ENCODE data around the gene UBAC1. TPM values are rescaled to one million over a fixed set of nuclear protein-coding genes. Genes with fewer than 3 reads are reported as not detected.
A peak's percentile ranks its signal among the peaks of the same experiment; 100 is the strongest.

The UBAC1 gene
- total and polyA plus RNA-seq, 5 donors from 2014 or later: 17.8 to 27.7 (median 23.8) TPM

DNA sequence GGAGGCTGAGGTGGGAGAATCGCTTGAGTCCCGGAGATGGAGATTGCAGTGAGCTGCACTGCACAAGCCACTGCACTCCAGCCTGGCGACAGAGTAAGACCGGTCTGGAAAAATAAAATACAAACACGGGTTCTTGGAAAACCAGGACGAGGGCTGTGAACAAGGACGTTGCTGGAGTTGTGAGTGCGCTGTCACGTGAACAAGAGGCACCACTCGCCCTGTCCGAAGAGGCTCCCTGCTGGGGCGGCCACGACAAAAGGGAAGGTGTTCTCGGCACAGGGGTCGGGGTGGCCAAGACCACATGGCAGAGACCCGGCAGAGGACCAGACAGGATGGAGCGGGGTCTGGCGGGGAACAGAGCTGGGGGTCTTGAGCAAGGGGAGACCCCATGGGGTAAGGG is 30.6 kb upstream of the UBAC1 start:
- Mint-ChIP-seq H3K36me3 (no peaks in the 10 kb centered on the region), H3K9me3 (no peaks in the 10 kb centered on the region), H3K27me3 (no peaks in the 10 kb centered on the region), H3K4me3 (no peak overlapping the region), H3K4me1 (peaks cover 0 to 22% (median 8%) of the 10 kb centered on the region in 4 donors), H3K27ac (peak overlapping the region; percentile 54 to 83 (median 67))
- H3K27ac ChIP-seq (ENCODE audit: insufficient read depth, low read length, poor library complexity, severe bottlenecking): no peak overlapping the region
- H3K4me1 ChIP-seq (ENCODE audit: control insufficient read depth, insufficient read depth, low read length, poor library complexity, severe bottlenecking): peaks cover 27% of the 10 kb centered on the region
- DNase-seq: no peak
- no peaks in the 10 kb centered on the region for H3K9me3 ChIP-seq (ENCODE audit: control insufficient read depth in 2 of 2, low read length in 2 of 2)
- H3K36me3 ChIP-seq (ENCODE audit: control insufficient read depth, insufficient read depth, low read length): no peaks in the 10 kb centered on the region
- H3K27me3 ChIP-seq (ENCODE audit: control insufficient read depth, insufficient read depth, low read length): no peaks in the 10 kb centered on the region
- no peak overlapping the region for H3K4me3 ChIP-seq (ENCODE audit: low read depth, low read length)
- ATAC-seq (ENCODE audit: low read depth in 2 of 2): no peak

DNA sequence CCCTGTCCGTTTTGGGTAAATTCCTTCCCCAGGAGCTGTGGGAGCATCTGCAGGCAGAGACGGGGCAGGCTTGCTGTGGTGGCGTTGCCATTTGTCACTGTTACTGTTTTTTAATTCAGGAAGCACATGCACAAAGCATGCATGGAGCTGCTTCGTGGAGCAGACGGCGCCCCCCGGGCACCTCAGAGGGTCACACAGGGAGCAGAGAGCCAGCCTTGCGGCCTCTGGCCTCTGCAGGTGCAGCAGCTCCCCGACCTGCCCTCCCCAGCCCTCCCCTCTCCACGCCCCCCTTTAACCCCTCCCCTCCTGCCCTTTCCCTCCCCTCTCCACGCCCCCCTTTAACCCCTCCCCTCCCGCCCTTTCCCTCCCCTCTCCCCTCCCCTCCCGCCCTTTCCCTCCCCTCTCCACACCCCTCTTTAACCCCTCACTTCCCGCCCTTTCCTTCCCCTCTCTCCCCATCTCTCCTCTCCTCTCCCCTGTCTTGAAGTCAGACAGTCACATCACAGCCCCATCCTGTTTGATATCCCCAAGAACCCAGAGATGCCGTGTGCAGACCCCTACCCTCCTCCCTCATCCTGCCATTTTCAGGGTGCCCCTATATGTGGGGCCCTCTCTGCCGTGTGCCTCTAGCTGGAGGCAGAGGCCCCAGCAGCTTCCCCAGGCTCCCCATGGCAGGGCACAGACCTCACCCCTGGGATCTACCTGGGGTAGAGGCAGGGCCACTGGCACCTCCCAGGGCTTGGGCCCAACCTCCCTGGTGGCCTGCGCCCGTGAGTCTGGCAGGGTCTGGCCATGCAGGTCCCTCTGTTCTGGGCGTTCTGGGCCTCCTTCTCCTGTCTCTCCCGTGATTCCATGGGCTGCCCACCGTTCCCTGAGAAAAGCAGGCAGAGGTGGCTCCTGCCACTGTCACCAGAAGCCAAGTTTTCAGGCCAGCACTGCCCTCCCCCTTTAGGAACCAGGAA is 29.6 kb upstream of the UBAC1 start:
- no peaks in the 10 kb centered on the region for H3K36me3 Mint-ChIP-seq
- peak; percentile 42 to 55 (median 49) for DNase-seq
- Histone ChIP-seq H3K4me3 (ENCODE audit: low read depth, low read length) (no peak overlapping the region), H3K27ac (ENCODE audit: insufficient read depth, low read length, poor library complexity, severe bottlenecking) (no peak overlapping the region), H3K36me3 (ENCODE audit: control insufficient read depth, insufficient read depth, low read length) (no peaks in the 10 kb centered on the region), H3K4me1 (ENCODE audit: control insufficient read depth, insufficient read depth, low read length, poor library complexity, severe bottlenecking) (peaks cover 27% of the 10 kb centered on the region), H3K9me3 (ENCODE audit: control insufficient read depth in 2 of 2, low read length in 2 of 2) (no peaks in the 10 kb centered on the region), H3K27me3 (ENCODE audit: control insufficient read depth, insufficient read depth, low read length) (no peaks in the 10 kb centered on the region)
- ATAC-seq (ENCODE audit: low read depth in 2 of 2): peak; percentile 43 to 45
- peak overlapping the region; percentile 43 to 73 (median 56) for H3K4me3 Mint-ChIP-seq
- no peaks in the 10 kb centered on the region for H3K9me3 Mint-ChIP-seq
- H3K27me3 Mint-ChIP-seq: no peaks in the 10 kb centered on the region
- H3K27ac Mint-ChIP-seq: peak overlapping the region in 2 of 3 donors; percentile 54 to 83
- H3K4me1 Mint-ChIP-seq: peaks cover 0 to 22% (median 8%) of the 10 kb centered on the region in 4 donors

DNA sequence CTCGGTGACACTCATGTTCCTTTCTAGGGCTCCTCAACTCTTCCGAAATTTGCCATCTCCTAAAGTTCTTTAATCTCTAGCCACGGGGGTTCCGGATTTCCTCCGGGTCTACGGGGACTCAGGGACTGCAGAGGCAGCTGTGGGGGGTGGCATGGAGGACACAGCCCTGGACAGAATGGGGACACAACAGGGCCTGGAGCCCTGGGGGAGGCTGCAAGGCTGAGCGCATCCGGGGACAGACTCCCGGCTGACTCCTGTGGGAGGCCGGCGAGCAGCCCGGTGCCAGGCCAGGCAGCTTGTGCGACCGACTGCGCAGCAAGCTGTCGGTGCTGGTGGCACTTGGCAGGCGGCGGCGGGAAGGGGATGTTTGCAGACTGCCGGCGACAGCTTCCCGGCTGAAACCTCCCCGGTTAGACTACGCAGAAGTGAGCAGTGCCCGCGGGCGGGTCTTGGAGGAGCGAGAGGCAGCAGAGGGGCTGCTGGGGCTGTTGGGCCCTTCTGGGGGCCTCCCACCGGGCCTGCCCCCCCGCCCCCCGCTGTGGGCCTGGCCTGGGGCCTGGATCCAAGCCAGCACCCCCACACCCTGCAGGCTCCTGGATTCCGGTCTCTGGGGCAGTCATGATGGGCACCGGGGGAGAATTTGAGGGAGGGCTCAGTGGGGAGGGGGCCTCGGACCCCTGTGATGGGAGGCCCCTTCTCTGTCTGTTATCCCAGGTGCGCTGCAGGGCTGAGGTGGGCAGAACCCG is 28.7 kb upstream of the UBAC1 start:
- Histone ChIP-seq H3K4me3 (ENCODE audit: low read depth, low read length) (no peak overlapping the region), H3K27ac (ENCODE audit: insufficient read depth, low read length, poor library complexity, severe bottlenecking) (no peak overlapping the region), H3K36me3 (ENCODE audit: control insufficient read depth, insufficient read depth, low read length) (no peaks in the 10 kb centered on the region), H3K9me3 (ENCODE audit: control insufficient read depth in 2 of 2, low read length in 2 of 2) (no peaks in the 10 kb centered on the region), H3K27me3 (ENCODE audit: control insufficient read depth, insufficient read depth, low read length) (no peaks in the 10 kb centered on the region), H3K4me1 (ENCODE audit: control insufficient read depth, insufficient read depth, low read length, poor library complexity, severe bottlenecking) (peaks cover 27% of the 10 kb centered on the region)
- Mint-ChIP-seq H3K4me3 (peak overlapping the region in 3 of 4 donors; percentile 43 to 73 (median 59)), H3K27me3 (no peaks in the 10 kb centered on the region), H3K9me3 (no peaks in the 10 kb centered on the region), H3K4me1 (peaks cover 0 to 22% (median 8%) of the 10 kb centered on the region in 4 donors), H3K27ac (no peak overlapping the region), H3K36me3 (no peaks in the 10 kb centered on the region)
- ATAC-seq (ENCODE audit: low read depth in 2 of 2): peak in 1 of 2 donors; percentile 20
- peak in 2 of 3 donors; percentile 34 to 38 for DNase-seq

DNA sequence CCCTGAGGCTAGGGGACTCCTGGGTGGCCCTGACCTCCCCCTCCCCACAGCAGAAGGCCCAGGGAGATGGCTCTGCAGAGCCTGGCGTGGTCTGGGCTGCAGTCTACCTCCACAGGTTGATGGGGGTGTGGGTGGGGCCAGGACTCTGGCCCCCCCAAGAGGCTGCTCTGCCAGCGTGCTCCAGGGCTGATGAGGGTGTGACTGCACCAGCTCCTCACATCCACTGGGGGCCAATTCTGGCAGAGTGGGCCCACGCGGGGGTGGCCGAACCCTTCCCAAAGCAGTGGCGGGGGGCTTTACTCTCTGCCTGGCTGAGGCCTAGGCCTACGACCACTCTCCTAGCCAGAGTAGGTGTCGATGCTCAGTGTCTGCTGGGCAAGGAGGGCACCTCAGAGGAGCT is 28.0 kb upstream of the UBAC1 start:
- no peaks in the 10 kb centered on the region for H3K36me3 Mint-ChIP-seq
- no peaks in the 10 kb centered on the region for H3K9me3 Mint-ChIP-seq
- H3K27me3 ChIP-seq (ENCODE audit: control insufficient read depth, insufficient read depth, low read length): no peaks in the 10 kb centered on the region
- H3K4me1 Mint-ChIP-seq: peaks cover 0 to 22% (median 7%) of the 10 kb centered on the region in 4 donors
- no peak overlapping the region for H3K27ac Mint-ChIP-seq
- peaks cover 27% of the 10 kb centered on the region for H3K4me1 ChIP-seq (ENCODE audit: control insufficient read depth, insufficient read depth, low read length, poor library complexity, severe bottlenecking)
- H3K4me3 Mint-ChIP-seq: peak overlapping the region in 1 of 4 donors; percentile 70
- ATAC-seq (ENCODE audit: low read depth in 2 of 2) (no peak), DNase-seq (no peak)
- no peak overlapping the region for H3K4me3 ChIP-seq (ENCODE audit: low read depth, low read length)
- H3K9me3 ChIP-seq (ENCODE audit: control insufficient read depth in 2 of 2, low read length in 2 of 2): no peaks in the 10 kb centered on the region
- no peak overlapping the region for H3K27ac ChIP-seq (ENCODE audit: insufficient read depth, low read length, poor library complexity, severe bottlenecking)
- H3K27me3 Mint-ChIP-seq: no peaks in the 10 kb centered on the region
- no peaks in the 10 kb centered on the region for H3K36me3 ChIP-seq (ENCODE audit: control insufficient read depth, insufficient read depth, low read length)

DNA sequence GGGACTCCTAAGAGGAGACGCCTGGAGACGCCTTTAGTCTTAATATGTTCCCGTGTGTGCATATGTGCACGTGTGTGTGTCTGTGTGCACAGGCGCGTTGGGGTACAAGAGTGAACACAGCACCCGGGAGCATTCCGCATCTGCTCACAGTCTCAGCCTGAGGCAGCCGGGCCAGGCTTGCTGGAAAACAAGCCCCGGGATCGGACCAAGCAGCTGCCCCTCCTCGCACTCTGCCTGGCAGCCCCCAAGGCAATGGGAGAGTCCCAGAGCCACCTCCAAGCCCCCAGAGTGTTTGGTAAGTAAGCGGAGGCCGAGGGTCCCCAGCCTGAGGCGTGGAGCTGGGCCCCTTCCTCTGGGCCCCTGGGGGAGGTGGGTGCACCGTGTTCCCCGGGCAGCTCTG is 27.3 kb upstream of the UBAC1 start:
- no peak overlapping the region for H3K27ac Mint-ChIP-seq
- Histone ChIP-seq H3K4me1 (ENCODE audit: control insufficient read depth, insufficient read depth, low read length, poor library complexity, severe bottlenecking) (peaks cover 27% of the 10 kb centered on the region), H3K9me3 (ENCODE audit: control insufficient read depth in 2 of 2, low read length in 2 of 2) (no peaks in the 10 kb centered on the region), H3K36me3 (ENCODE audit: control insufficient read depth, insufficient read depth, low read length) (no peaks in the 10 kb centered on the region), H3K27me3 (ENCODE audit: control insufficient read depth, insufficient read depth, low read length) (no peaks in the 10 kb centered on the region), H3K4me3 (ENCODE audit: low read depth, low read length) (no peak overlapping the region), H3K27ac (ENCODE audit: insufficient read depth, low read length, poor library complexity, severe bottlenecking) (no peak overlapping the region)
- H3K9me3 Mint-ChIP-seq: no peaks in the 10 kb centered on the region
- H3K27me3 Mint-ChIP-seq: no peaks in the 10 kb centered on the region
- H3K36me3 Mint-ChIP-seq: no peaks in the 10 kb centered on the region
- no peak overlapping the region for H3K4me3 Mint-ChIP-seq
- peaks cover 0 to 19% (median 7%) of the 10 kb centered on the region in 4 donors for H3K4me1 Mint-ChIP-seq
- no peak for ATAC-seq (ENCODE audit: low read depth in 2 of 2)
- DNase-seq: no peak

DNA sequence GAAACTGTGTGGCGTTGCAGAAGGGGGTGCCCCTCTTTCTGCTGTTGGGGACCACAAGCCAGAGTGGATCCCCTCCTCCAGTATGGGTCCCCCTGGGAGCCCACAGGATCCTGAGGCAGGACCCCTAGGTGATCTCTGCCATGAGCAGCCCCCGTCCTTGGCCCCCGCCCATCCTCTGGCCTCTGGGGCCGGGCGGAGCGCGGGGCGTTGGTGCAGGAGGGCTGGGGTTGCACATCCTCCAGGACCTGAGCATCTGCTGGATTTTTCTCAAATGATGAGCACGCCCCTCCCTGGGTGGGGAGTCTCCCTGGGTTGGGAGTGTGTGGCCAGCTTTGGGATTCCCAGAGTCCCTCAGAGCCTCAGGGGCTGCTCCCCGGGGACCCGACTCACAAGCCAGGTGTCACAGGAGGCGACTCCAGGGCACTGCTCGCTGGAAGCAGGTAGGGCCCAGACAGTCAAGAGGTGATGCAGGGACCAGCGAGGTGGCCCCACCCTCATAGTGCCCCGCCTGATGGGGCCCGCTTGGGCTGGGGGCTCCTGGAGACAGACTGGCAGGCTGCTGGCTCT is 26.7 kb upstream of the UBAC1 start:
- DNase-seq (no peak), ATAC-seq (ENCODE audit: low read depth in 2 of 2) (no peak)
- H3K4me1 Mint-ChIP-seq: peaks cover 0 to 19% (median 7%) of the 10 kb centered on the region in 4 donors
- H3K27ac Mint-ChIP-seq: peak overlapping the region in 1 of 3 donors; percentile 14
- no peaks in the 10 kb centered on the region for H3K9me3 ChIP-seq (ENCODE audit: control insufficient read depth in 2 of 2, low read length in 2 of 2)
- H3K9me3 Mint-ChIP-seq: no peaks in the 10 kb centered on the region
- H3K27ac ChIP-seq (ENCODE audit: insufficient read depth, low read length, poor library complexity, severe bottlenecking): no peak overlapping the region
- H3K36me3 Mint-ChIP-seq: no peaks in the 10 kb centered on the region
- H3K36me3 ChIP-seq (ENCODE audit: control insufficient read depth, insufficient read depth, low read length): no peaks in the 10 kb centered on the region
- no peaks in the 10 kb centered on the region for H3K27me3 ChIP-seq (ENCODE audit: control insufficient read depth, insufficient read depth, low read length)
- no peaks in the 10 kb centered on the region for H3K27me3 Mint-ChIP-seq
- H3K4me1 ChIP-seq (ENCODE audit: control insufficient read depth, insufficient read depth, low read length, poor library complexity, severe bottlenecking): peaks cover 22% of the 10 kb centered on the region
- H3K4me3 ChIP-seq (ENCODE audit: low read depth, low read length): no peak overlapping the region
- no peak overlapping the region for H3K4me3 Mint-ChIP-seq

DNA sequence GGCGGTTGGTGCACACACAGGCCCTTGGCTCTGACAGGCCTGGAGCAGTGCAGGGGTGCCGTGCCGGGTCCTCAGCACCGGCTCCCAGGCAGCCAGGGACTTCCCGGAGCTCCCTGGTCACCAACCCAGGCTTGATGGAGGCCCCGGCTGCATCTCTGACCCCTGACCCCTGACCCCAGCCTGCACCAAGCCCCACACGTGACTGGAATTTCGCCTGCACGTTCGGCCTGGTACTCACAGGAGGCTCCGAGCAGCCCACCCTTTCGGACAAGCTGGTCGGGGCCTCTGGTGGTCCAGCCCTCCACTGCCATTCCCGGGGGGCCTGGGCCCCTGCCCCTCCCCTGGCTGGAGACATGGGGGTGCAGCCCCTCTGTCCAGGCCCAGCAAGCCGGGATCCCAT is 25.4 kb upstream of the UBAC1 start:
- Mint-ChIP-seq H3K36me3 (no peaks in the 10 kb centered on the region), H3K4me1 (peaks cover 0 to 12% (median 4%) of the 10 kb centered on the region in 4 donors), H3K27me3 (no peaks in the 10 kb centered on the region), H3K27ac (no peak overlapping the region), H3K4me3 (no peak overlapping the region), H3K9me3 (no peaks in the 10 kb centered on the region)
- Histone ChIP-seq H3K27ac (ENCODE audit: insufficient read depth, low read length, poor library complexity, severe bottlenecking) (no peak overlapping the region), H3K4me1 (ENCODE audit: control insufficient read depth, insufficient read depth, low read length, poor library complexity, severe bottlenecking) (peaks cover 13% of the 10 kb centered on the region), H3K27me3 (ENCODE audit: control insufficient read depth, insufficient read depth, low read length) (no peaks in the 10 kb centered on the region), H3K9me3 (ENCODE audit: control insufficient read depth in 2 of 2, low read length in 2 of 2) (no peaks in the 10 kb centered on the region), H3K4me3 (ENCODE audit: low read depth, low read length) (no peak overlapping the region), H3K36me3 (ENCODE audit: control insufficient read depth, insufficient read depth, low read length) (no peaks in the 10 kb centered on the region)
- ATAC-seq (ENCODE audit: low read depth in 2 of 2) (no peak), DNase-seq (no peak)

Measured in CD4-positive, CD25-positive, alpha-beta regulatory T cell (primary cell).